Neural progenitor cell (in vitro differentiated cells): ENCODE results near the gene PLP1.

Experiments
- EZH2 ChIP-seq: fragments of 200-600 bp; sonication (generic); IDR thresholded peaks from 2 replicates; pipeline ENCODE4 v1.6.1; 2017; ENCODE audit warnings: antibody characterized with exemption, mild to moderate bottlenecking, moderate library complexity
- TF ChIP-seq, protein P1 (sequence below): fragments of 200-600 bp; sonication (generic); IDR thresholded peaks from 2 replicates; pipeline ENCODE4 v1.5.1; 2017; ENCODE audit warnings: antibody characterized with exemption, mild to moderate bottlenecking

DNA sequence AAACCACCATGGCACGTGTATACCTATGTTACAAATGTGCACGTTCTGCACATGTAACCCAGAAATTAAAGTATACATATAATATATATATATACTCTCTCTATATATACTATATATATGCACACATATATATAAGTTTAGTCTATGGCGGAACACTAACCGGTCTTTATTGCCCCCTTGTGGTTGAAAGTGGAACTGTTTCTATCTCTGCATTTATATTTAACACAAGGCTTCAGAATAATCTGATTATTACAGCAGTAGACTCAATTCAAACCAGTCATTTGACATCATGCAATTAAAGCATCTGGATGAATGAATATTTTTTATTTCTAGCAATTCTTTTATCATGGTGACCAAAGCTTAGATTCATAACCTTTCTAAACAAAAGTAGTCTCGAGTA, 40.9 kb downstream of the PLP1 start:
- TF ChIP-seq, protein P1, sequence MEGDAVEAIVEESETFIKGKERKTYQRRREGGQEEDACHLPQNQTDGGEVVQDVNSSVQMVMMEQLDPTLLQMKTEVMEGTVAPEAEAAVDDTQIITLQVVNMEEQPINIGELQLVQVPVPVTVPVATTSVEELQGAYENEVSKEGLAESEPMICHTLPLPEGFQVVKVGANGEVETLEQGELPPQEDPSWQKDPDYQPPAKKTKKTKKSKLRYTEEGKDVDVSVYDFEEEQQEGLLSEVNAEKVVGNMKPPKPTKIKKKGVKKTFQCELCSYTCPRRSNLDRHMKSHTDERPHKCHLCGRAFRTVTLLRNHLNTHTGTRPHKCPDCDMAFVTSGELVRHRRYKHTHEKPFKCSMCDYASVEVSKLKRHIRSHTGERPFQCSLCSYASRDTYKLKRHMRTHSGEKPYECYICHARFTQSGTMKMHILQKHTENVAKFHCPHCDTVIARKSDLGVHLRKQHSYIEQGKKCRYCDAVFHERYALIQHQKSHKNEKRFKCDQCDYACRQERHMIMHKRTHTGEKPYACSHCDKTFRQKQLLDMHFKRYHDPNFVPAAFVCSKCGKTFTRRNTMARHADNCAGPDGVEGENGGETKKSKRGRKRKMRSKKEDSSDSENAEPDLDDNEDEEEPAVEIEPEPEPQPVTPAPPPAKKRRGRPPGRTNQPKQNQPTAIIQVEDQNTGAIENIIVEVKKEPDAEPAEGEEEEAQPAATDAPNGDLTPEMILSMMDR: peak; percentile 85
- TF ChIP-seq EZH2: no peak
